Mononuclear cell (primary cell): ENCODE data around the gene LAMA3. TPM values are rescaled to one million over a fixed set of nuclear protein-coding genes. Genes with fewer than 3 reads are reported as not detected.

Experiments
- total RNA-seq: library from RNA; depleted of rRNA; stranded (reverse); fragments of >200 nt; gene quantifications from one replicate; pipeline ENCODE4 v1.2.3, GENCODE V29; 2012

The LAMA3 gene
- total RNA-seq, 1 donor: under 0.01 TPM

Other genes with a start within 250 kb of the LAMA3 start
- 275 TPM for gene RIOK3, start 236.2 kb upstream of the LAMA3 start, total RNA-seq
- 45.8 TPM for gene RMC1, start 185.9 kb upstream of the LAMA3 start, total RNA-seq
- 50.5 TPM for gene NPC1, start 102.9 kb upstream of the LAMA3 start, total RNA-seq
- 0.52 TPM for gene ANKRD29, start 26.5 kb upstream of the LAMA3 start, total RNA-seq